H1 (cell line): ENCODE results near the gene CLN6. TPM values are rescaled to one million over a fixed set of nuclear protein-coding genes. Genes with fewer than 3 reads are reported as not detected.

Experiments
- HDAC2 ChIP-seq, 2 experiments: fragments of 300-600 bp in 1 of 2; sonication (generic) in 1 of 2; IDR thresholded peaks; 2 replicates each; pipeline ENCODE4 v1.6.1; 2011 to 2012; ENCODE audit warnings: low read depth in 2 of 2, low read length in 2 of 2, mild to moderate bottlenecking in 2 of 2, moderate library complexity in 2 of 2, borderline replicate concordance in 1 of 2, inconsistent platforms in 1 of 2
- JUND ChIP-seq: IDR thresholded peaks from 2 replicates; pipeline ENCODE4 v1.6.1; 2011; ENCODE audit warnings: mild to moderate bottlenecking, improper control_type of control experiment, low read length
- MAX ChIP-seq: IDR thresholded peaks from 2 replicates; pipeline ENCODE4 v1.6.1; 2012; ENCODE audit warnings: inconsistent platforms
- SP4 ChIP-seq: IDR thresholded peaks from 2 replicates; pipeline ENCODE4 v1.6.1; 2012; ENCODE audit warnings: low read length, inconsistent platforms
- polyA plus RNA-seq, 7 experiments: library from polyadenylated mRNA; depleted of rRNA in 3 of 7; stranded (reverse) in 5 of 7; unstranded in 2 of 7; fragments of >200 nt in 5 of 7; fragments of 200-250 nt in 2 of 7; gene quantifications; 1 replicate in 5 of 7; 2 replicates in 1 of 7; 4 replicates in 1 of 7; pipeline versions ENCODE4 v1.2.1 to v1.2.3, GENCODE V29; 2011 to 2013; ENCODE audit warnings: missing spikeins in 2 of 7, mixed read lengths in 2 of 7
- total RNA-seq: library from RNA; stranded (reverse); fragmentation: NEBNext Ultra II Directional; extraction: Animal tissue kit (Norgen Biotek cat#: 25700); gene quantifications from 2 replicates; pipeline ENCODE4 v1.2.1, GENCODE V29; 2021

CLN6 gene
- total and polyA plus RNA-seq, 2 of the 8 experiments (the other 6 are each of a cell fraction or from before 2014, with no cell fraction given): 60.0 to 137 TPM

GRCh38 chr15:68201879-68202261 lies 27.7 kb downstream of the CLN6 start (continued):
- TF ChIP-seq SP4: no peak
- TF ChIP-seq MAX: no peak
- TF ChIP-seq JUND: no peak
- TF ChIP-seq HDAC2 (IDR thresholded peaks at IDR 0.05; ENCODE audit: borderline replicate concordance in 1 of 2, low read depth in 2 of 2, low read length in 2 of 2): no peak
